Astrocyte of the cerebellum (primary cell): ENCODE data around the gene MBNL2.

ENCODE experiments used
- DNase-seq: peaks from one replicate; pipeline ENCODE4 v3.0.0-alpha.2; 2011; ENCODE audit warnings: low read depth
- H3K4me3 ChIP-seq: 2 replicates; pipeline ENCODE4 v1.5.1; 2011; ENCODE audit warnings: mild to moderate bottlenecking, low read depth, low read length, moderate library complexity
- in situ Hi-C: cut with HindIII; loops from 2 replicates; pipeline ENCODE4 v1.10.0; 2017; ENCODE audit warnings: low sequenced_read_pairs
- TF ChIP-seq, protein P1 (sequence below): IDR thresholded peaks from 2 replicates; pipeline ENCODE4 v1.5.1; 2012; ENCODE audit warnings: low read length, low read depth, moderate library complexity, mild to moderate bottlenecking; ENCODE audit errors: missing control alignments

Gene MBNL2

DNA sequence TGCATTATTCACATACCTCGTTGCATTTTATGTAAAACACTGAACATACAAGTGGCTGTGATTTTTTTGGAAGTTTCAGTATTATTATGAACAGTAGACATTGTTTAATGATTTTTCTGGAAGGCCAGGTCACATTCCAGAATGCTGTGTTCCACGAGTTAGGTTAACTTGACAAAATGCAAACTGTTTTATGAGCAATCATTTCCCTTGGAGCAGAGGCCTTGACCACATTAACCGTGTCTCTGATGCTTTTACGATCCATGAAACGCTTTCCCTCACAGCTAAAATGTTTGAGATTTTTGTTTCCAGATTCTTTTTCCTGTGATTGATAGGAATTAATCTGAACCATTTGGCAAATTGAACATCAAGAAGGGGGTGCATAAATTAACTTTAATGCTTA is 57.8 kb downstream of the MBNL2 start:
- H3K4me3 ChIP-seq = no peak overlapping the region
- in situ Hi-C loops = loop anchor here (5.0 kb wide), 1 partner anchor 32 kb away; no protein-coding TSS in a partner anchor
- TF ChIP-seq, protein P1, sequence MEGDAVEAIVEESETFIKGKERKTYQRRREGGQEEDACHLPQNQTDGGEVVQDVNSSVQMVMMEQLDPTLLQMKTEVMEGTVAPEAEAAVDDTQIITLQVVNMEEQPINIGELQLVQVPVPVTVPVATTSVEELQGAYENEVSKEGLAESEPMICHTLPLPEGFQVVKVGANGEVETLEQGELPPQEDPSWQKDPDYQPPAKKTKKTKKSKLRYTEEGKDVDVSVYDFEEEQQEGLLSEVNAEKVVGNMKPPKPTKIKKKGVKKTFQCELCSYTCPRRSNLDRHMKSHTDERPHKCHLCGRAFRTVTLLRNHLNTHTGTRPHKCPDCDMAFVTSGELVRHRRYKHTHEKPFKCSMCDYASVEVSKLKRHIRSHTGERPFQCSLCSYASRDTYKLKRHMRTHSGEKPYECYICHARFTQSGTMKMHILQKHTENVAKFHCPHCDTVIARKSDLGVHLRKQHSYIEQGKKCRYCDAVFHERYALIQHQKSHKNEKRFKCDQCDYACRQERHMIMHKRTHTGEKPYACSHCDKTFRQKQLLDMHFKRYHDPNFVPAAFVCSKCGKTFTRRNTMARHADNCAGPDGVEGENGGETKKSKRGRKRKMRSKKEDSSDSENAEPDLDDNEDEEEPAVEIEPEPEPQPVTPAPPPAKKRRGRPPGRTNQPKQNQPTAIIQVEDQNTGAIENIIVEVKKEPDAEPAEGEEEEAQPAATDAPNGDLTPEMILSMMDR = no peak
- DNase-seq = peak; percentile 78

DNA sequence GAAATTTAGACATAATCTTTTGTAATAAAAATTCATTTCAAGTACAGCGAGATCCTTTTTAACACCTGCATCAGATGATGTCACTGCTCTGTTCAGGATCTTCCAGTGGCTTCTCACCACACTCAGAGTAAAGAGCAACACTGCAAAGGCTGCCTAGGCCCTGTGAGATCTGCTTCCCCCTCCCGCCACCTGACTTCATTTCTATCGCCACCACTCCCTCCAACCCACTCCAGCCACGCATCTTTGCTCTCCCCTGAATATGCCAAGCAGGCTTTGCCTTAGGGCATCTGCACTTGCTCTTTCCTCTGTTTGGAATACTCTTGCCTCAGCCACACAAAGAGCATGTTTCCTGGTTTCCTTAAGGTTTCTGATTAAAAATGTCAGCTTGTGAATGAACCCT is 58.3 kb downstream of the MBNL2 start:
- TF ChIP-seq, protein P1 = no peak
- no peak overlapping the region for H3K4me3 ChIP-seq
- in situ Hi-C loops = no loop called here
- DNase-seq = no peak

DNA sequence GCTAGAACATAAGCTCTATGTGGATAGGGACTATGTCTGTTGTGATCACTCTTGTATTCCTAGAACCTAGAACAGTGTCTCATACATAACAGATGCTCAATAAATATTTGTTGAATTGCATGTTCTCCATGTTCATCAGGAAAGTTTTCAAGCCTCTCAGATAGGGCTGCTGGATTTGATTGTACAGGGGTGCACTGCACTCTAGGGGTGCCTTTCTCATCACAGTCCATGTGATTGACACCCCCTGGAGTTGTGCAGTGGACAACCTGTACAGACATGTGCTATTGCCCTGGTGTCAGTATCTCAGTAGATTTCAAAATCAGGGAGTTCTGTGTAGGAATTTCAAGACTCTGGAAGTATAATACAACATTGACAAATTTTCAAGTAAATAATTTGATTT is 58.9 kb downstream of the MBNL2 start:
- in situ Hi-C loops = no loop called here
- H3K4me3 ChIP-seq = no peak overlapping the region
- TF ChIP-seq, protein P1 = no peak
- DNase-seq = no peak

DNA sequence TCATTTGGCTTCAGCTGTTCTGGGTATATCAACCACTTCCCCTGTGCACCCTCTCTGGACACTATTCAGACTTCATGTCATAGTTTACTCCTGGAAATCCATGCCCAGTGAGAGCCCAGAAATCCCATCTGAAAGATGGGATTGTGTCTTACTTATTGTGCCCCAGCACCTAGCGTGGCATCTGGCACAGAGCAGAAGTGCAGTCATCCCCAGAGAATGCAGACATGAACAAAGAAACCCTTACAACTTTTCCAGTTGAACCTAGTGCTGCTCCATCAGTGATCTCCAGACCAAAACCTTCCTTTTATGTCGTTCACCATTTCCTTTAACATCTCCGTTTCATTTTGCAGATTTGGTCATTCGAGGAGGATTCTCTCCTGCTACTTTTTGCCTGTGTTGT is 60.6 kb downstream of the MBNL2 start:
- H3K4me3 ChIP-seq = no peak overlapping the region
- in situ Hi-C loops = no loop called here
- DNase-seq = no peak
- TF ChIP-seq, protein P1 = no peak

DNA sequence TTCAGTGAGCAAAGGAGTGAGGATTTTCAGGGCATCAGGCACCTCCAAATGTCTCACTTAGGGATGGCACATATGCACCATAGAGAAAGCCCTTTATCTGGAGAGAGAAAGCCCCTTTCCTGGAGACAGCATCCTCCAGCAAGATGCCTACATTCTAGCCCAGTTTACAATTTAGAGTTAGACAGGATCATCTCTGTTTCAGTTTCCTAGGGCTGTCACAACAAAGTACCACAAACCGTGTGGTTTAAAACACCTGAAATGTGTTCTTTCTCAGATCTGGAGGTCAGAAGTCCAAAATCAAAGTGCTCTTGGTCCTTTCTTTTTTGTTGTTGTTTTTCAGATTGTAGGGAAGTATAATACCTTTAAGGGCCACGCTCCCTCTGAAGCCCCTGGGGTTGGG is 61.8 kb downstream of the MBNL2 start:
- in situ Hi-C loops = no loop called here
- H3K4me3 ChIP-seq = no peak overlapping the region
- TF ChIP-seq, protein P1 = no peak
- DNase-seq = no peak

DNA sequence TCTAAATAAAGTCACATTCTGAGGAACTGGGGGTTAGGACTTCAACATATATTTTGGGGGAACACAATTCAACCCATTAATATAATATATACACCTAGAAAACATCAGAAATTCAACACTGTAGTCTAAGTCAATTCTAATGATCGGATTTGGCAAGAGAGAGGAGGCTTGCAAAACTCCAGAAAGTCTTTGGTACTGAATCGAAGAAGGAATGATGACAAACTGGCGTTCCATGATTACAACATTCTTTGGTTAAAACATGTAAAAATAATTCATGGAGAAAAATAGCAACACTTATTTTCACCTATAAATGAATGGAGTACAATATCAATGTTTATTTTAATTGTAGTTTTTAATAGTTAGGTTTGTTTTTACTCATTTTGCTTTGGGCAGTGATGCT is 62.4 kb downstream of the MBNL2 start:
- in situ Hi-C loops = no loop called here
- no peak overlapping the region for H3K4me3 ChIP-seq
- no peak for DNase-seq
- TF ChIP-seq, protein P1 = no peak
